B cell (primary cell): Measurements from ENCODE around the gene GCFC2. TPM values are rescaled to one million over a fixed set of nuclear protein-coding genes. Genes with fewer than 3 reads are reported as not detected.

Experiments used
- ATAC-seq: fragments of 200-7000 bp; cut with Tn5 transposase; one replicate; pipeline ENCODE4 v1.10.0; 2021; ENCODE audit warnings: low read depth, mild to moderate bottlenecking, moderate number of reproducible peaks, moderate library complexity
- CTCF ChIA-PET: fragments of 350-600 bp; sonication (Branson Sonifier 250); formaldehyde crosslinking; loops from one replicate; lab custom pipeline; 2021; ENCODE audit warnings: antibody characterized with exemption, inconsistent platforms; lab: Charles Lee
- POLR2A ChIA-PET: fragments of 350-600 bp; sonication (Branson Sonifier 250); formaldehyde crosslinking; loops from one replicate; lab custom pipeline; 2021; ENCODE audit warnings: antibody characterized with exemption; lab: Charles Lee
- DNase-seq: peaks from one replicate; pipeline ENCODE4 v3.0.0; 2013
- H2AFZ ChIP-seq: 2 replicates; pipeline ENCODE4 v1.6.1; 2012; ENCODE audit warnings: mild to moderate bottlenecking, low read depth, low read length; ENCODE audit not compliant: insufficient read depth, poor library complexity, severe bottlenecking
- H3K27ac ChIP-seq, 2 donors: 1 replicate in 1 of 2; 2 replicates in 1 of 2; pipeline ENCODE4 v1.5.1; 2012 to 2013; ENCODE audit warnings: low read length in 2 of 2, mild to moderate bottlenecking in 2 of 2, moderate library complexity in 1 of 2
- H3K27me3 ChIP-seq, 4 experiments: fragments of 200-600 bp in 1 of 4; sonication (generic) in 1 of 4; replicated peaks in 1 of 4; 1 replicate in 2 of 4; 2 replicates in 2 of 4; pipeline versions ENCODE4 v1.6.1 to v1.7.0; 2013 to 2016; ENCODE audit warnings: low read length in 3 of 4, mild to moderate bottlenecking in 2 of 4, mixed read lengths in 1 of 4, moderate library complexity in 1 of 4; ENCODE audit not compliant: insufficient read depth in 4 of 4, control insufficient read depth in 3 of 4; ENCODE audit errors: control extremely low read depth in 1 of 4
- H3K36me3 ChIP-seq, 2 experiments: replicated peaks in 1 of 2; 1 replicate in 1 of 2; 2 replicates in 1 of 2; pipeline versions ENCODE4 v1.6.1 to v1.7.1; 2013; ENCODE audit warnings: low read length in 1 of 2; ENCODE audit not compliant: insufficient read depth in 2 of 2, control insufficient read depth in 1 of 2; ENCODE audit errors: control extremely low read depth in 1 of 2, extremely low read depth in 1 of 2
- H3K4me1 ChIP-seq, 2 donors: fragments of 200-600 bp in 1 of 2; sonication (generic) in 1 of 2; 1 replicate in 1 of 2; 2 replicates in 1 of 2; pipeline versions ENCODE4 v1.5.1 to v1.6.1; 2013 to 2017; ENCODE audit warnings: low read length in 2 of 2; ENCODE audit not compliant: control insufficient read depth in 2 of 2, insufficient read depth in 2 of 2
- H3K4me2 ChIP-seq: replicated peaks from 2 replicates; pipeline ENCODE3; 2012; ENCODE audit warnings: mild to moderate bottlenecking, low read depth, low read length; ENCODE audit not compliant: poor library complexity, severe bottlenecking
- H3K4me3 ChIP-seq, 5 experiments: fragments of 200-600 bp in 1 of 5; sonication (generic) in 1 of 5; 1 replicate in 3 of 5; 2 replicates in 2 of 5; pipeline versions ENCODE4 v1.5.1 to v1.7.0; 2011 to 2016; ENCODE audit warnings: low read length in 4 of 5, mild to moderate bottlenecking in 4 of 5, low read depth in 2 of 5, control low read depth in 1 of 5, moderate library complexity in 1 of 5; ENCODE audit not compliant: insufficient read depth in 1 of 5; ENCODE audit errors: control extremely low read depth in 1 of 5, extremely low read depth in 1 of 5
- H3K79me2 ChIP-seq: fragments of 200-600 bp; sonication (generic); one replicate; pipeline ENCODE4 v1.6.0; 2016; ENCODE audit warnings: low read length; ENCODE audit not compliant: control insufficient read depth, insufficient read depth
- H3K9ac ChIP-seq: fragments of 200-600 bp; sonication (generic); 2 replicates; pipeline ENCODE4 v1.6.1; 2017; ENCODE audit warnings: mild to moderate bottlenecking, low read length, moderate library complexity
- H3K9me3 ChIP-seq, 3 donors: one replicate each; pipeline versions ENCODE4 v1.6.1 to v1.7.1; 2013; ENCODE audit warnings: low read length in 2 of 3; ENCODE audit not compliant: control insufficient read depth in 2 of 3, insufficient read depth in 1 of 3; ENCODE audit errors: control extremely low read depth in 1 of 3
- H4K20me1 ChIP-seq: 2 replicates; pipeline ENCODE4 v1.6.0; 2012; ENCODE audit warnings: mild to moderate bottlenecking, low read length; ENCODE audit not compliant: insufficient read depth, control insufficient read depth, poor library complexity, severe bottlenecking
- H3K27ac Mint-ChIP-seq: one replicate; pipeline ENCODE4 v1.8.0; 2021; ENCODE audit warnings: mixed read lengths
- H3K27me3 Mint-ChIP-seq: one replicate; pipeline ENCODE4 v1.8.0; 2021; ENCODE audit warnings: mixed read lengths
- H3K4me1 Mint-ChIP-seq: one replicate; pipeline ENCODE4 v1.8.0; 2021; ENCODE audit warnings: mixed read lengths
- H3K4me3 Mint-ChIP-seq: one replicate; pipeline ENCODE4 v1.8.0; 2021; ENCODE audit warnings: mixed read lengths
- H3K9me3 Mint-ChIP-seq: one replicate; pipeline ENCODE4 v1.8.0; 2022; ENCODE audit warnings: mixed read lengths; ENCODE audit not compliant: insufficient read depth
- CTCF ChIP-seq: fragments of 200-600 bp; IDR thresholded peaks from one replicate; pipeline ENCODE4 v1.8.0; 2022; ENCODE audit warnings: antibody characterized with exemption, mild to moderate bottlenecking
- EZH2 ChIP-seq: IDR thresholded peaks from 2 replicates; pipeline ENCODE4 v1.6.1; 2012; ENCODE audit warnings: borderline replicate concordance, low read depth, mild to moderate bottlenecking, moderate library complexity, low read length; ENCODE audit not compliant: insufficient read depth, poor library complexity, severe bottlenecking
- WGBS: methylation state at CpG from one replicate; pipeline ENCODE4 v1.1.5; 2013; ENCODE audit warnings: missing lambda C conversion rate; ENCODE audit not compliant: insufficient coverage; 5-methylcytosine and 5-hydroxymethylcytosine counted together
- intact Hi-C: fragments of 100-400 bp; cut with micrococcal nuclease; formaldehyde crosslinking; loops from one replicate; pipeline ENCODE4 v1.10.0; 2022
- polyA plus RNA-seq: library from polyadenylated mRNA; depleted of rRNA; stranded (reverse); fragments of >200 nt; gene quantifications from 2 replicates; pipeline ENCODE4 v1.2.3, GENCODE V29; 2012
- total RNA-seq, 2 donors: library from RNA; stranded (reverse); fragments of 120-200 nt in 1 of 2; gene quantifications; 1 replicate in 1 of 2; 2 replicates in 1 of 2; pipeline versions ENCODE4 v1.2.3 to v1.2.4, GENCODE V29; 2013 to 2022

Gene GCFC2
- total and polyA plus RNA-seq, 2 donors (not counting 1 experiment from before 2014, with no cell fraction given): 11.9 to 20.4 TPM

- no peak overlapping the region for H3K4me2 ChIP-seq
- DNase-seq (no peak), ATAC-seq (no peak)
- Mint-ChIP-seq H3K9me3 (no peaks in the 10 kb centered on the region), H3K4me1 (no peaks in the 10 kb centered on the region), H3K4me3 (no peak overlapping the region), H3K27ac (no peak overlapping the region), H3K27me3 (peaks cover 11% of the 10 kb centered on the region)
- no peak for TF ChIP-seq EZH2
- TF ChIP-seq CTCF: no peak
- no peaks in the 10 kb centered on the region for H3K36me3 ChIP-seq
- H3K4me3 ChIP-seq: no peak overlapping the region
- CTCF ChIA-PET: no interaction called here
- no peaks in the 10 kb centered on the region for H3K4me1 ChIP-seq
- no peak overlapping the region for H3K9ac ChIP-seq
- H2AFZ ChIP-seq: no peak overlapping the region
- 93% methylated on average over 2 of the region's 5 CpGs for WGBS
- no peaks in the 10 kb centered on the region for H3K79me2 ChIP-seq
- H3K9me3 ChIP-seq: no peaks in the 10 kb centered on the region
- H3K27ac ChIP-seq: no peak overlapping the region
- intact Hi-C loops: no loop called here
- no peaks in the 10 kb centered on the region for H4K20me1 ChIP-seq
- peaks cover 0 to 3% (median 0%) of the 10 kb centered on the region in 4 experiments for H3K27me3 ChIP-seq
- POLR2A ChIA-PET: no interaction called here
These were observed 41.2 kb upstream of the GCFC2 start for GRCh38 chr2:75751824-75752468.

- Histone ChIP-seq H2AFZ (no peak overlapping the region), H3K9ac (no peak overlapping the region), H3K4me1 (no peaks in the 10 kb centered on the region), H3K36me3 (no peaks in the 10 kb centered on the region), H3K79me2 (no peaks in the 10 kb centered on the region), H3K27me3 (peaks cover 0 to 3% (median 0%) of the 10 kb centered on the region in 4 experiments), H3K27ac (no peak overlapping the region), H3K4me3 (no peak overlapping the region), H4K20me1 (no peaks in the 10 kb centered on the region), H3K4me2 (no peak overlapping the region), H3K9me3 (no peaks in the 10 kb centered on the region)
- POLR2A ChIA-PET: no interaction called here
- intact Hi-C loops: no loop called here
- no peak for DNase-seq
- Mint-ChIP-seq H3K27me3 (peaks cover 13% of the 10 kb centered on the region), H3K4me3 (no peak overlapping the region), H3K27ac (no peak overlapping the region), H3K4me1 (no peaks in the 10 kb centered on the region), H3K9me3 (no peaks in the 10 kb centered on the region)
- no peak for TF ChIP-seq EZH2
- no peak for TF ChIP-seq CTCF
- no CpG with 5 or more reads among the region's 4 CpGs for WGBS
- CTCF ChIA-PET: no interaction called here
- no peak for ATAC-seq
These were observed 40.6 kb upstream of the GCFC2 start for GRCh38 chr2:75751360-75751759.
